Ovary (tissue), 9 donors: ENCODE measurements around the gene COASY. TPM values are rescaled to one million over a fixed set of nuclear protein-coding genes. Genes with fewer than 3 reads are reported as not detected.

Experiments
- DNase-seq, 5 donors: peaks; one replicate each; pipeline ENCODE4 v3.0.0-alpha.2; 2019 to 2020
- H3K27ac ChIP-seq, 2 donors: fragments of 200-600 bp; one replicate each; pipeline versions ENCODE4 v1.5.1 to v1.8.0; 2019 to 2022
- H3K27me3 ChIP-seq: fragments of 200-600 bp; one replicate; pipeline ENCODE4 v1.8.0; 2022
- H3K36me3 ChIP-seq: fragments of 200-600 bp; sonication (generic); one replicate; pipeline ENCODE4 v1.5.1; 2019
- H3K4me1 ChIP-seq: one replicate; pipeline ENCODE4 v1.8.1; 2013; ENCODE audit warnings: mild to moderate bottlenecking, moderate library complexity; ENCODE audit not compliant: insufficient read depth
- H3K4me3 ChIP-seq: fragments of 200-600 bp; sonication (generic); one replicate; pipeline ENCODE4 v1.5.1; 2017
- H3K9me3 ChIP-seq, 2 donors: fragments of 200-600 bp in 1 of 2; sonication (generic) in 1 of 2; one replicate each; pipeline versions ENCODE4 v1.5.1 to v1.8.1; 2013 to 2019; ENCODE audit warnings: mild to moderate bottlenecking in 1 of 2, moderate library complexity in 1 of 2
- EP300 ChIP-seq: sonication (generic); formaldehyde crosslinking; IDR thresholded peaks from one replicate; pipeline ENCODE4 v1.6.1; 2017; ENCODE audit warnings: antibody characterized with exemption
- POLR2A ChIP-seq: fragments of 450-650 bp; IDR thresholded peaks from one replicate; pipeline ENCODE4 v1.6.1; 2017; ENCODE audit warnings: antibody characterized with exemption, mild to moderate bottlenecking, moderate library complexity
- WGBS, 3 donors: extraction: QIAGEN DNeasy Blood & Tissue Kit in 1 of 3; methylation state at CpG; one replicate each; pipeline versions ENCODE4 v1.1.5 to v1.1.7; 2013 to 2017; 5-methylcytosine and 5-hydroxymethylcytosine counted together
- intact Hi-C, 4 donors: fragments of 100-400 bp; cut with DNase I; formaldehyde crosslinking; loops; one replicate each; pipeline versions ENCODE4 v1.11.0 to v1.15.1; 2022 to 2023
- microRNA-seq, 3 donors: library from miRNA; unstranded; fragments of <30 nt; microRNA quantifications; one replicate each; pipeline versions ENCODE4 to v1.2.0, GENCODE V29; 2019 to 2020
- polyA plus RNA-seq, 2 donors: library from polyadenylated mRNA; stranded (reverse); fragments of 200-250 nt in 1 of 2; fragments of 350-450 nt in 1 of 2; fragmentation: Illumina TruSeq in 1 of 2; extraction: RNeasy Lipid Tissue Mini Kit (QIAGEN cat#74804) in 1 of 2; gene quantifications; one replicate each; pipeline ENCODE4 v1.2.3, GENCODE V29; 2013 to 2014
- total RNA-seq, 7 donors: library from RNA; depleted of rRNA in 2 of 7; stranded (reverse); fragments of >200 nt in 2 of 7; fragmentation: NEBNext Ultra II Directional in 3 of 7; extraction: Animal tissue kit (Norgen Biotek cat#: 25700) in 3 of 7; gene quantifications; one replicate each; pipeline versions ENCODE4 v1.1.0 to v1.2.4, GENCODE V29; 2016 to 2023
- TF ChIP-seq, protein P1 (sequence below), 3 donors: fragments of 450-650 bp in 2 of 3; fragments of 200-600 bp in 1 of 3; IDR thresholded peaks; one replicate each; pipeline versions ENCODE4 v1.5.1 to v1.8.0; 2016 to 2022; ENCODE audit warnings: antibody characterized with exemption in 3 of 3, mild to moderate bottlenecking in 1 of 3
- donor health status: DM: no; HTN: no; CAD: no; lungs with moderate emphysema.
- donor health status: DM: no; HTN: no; CAD: no.
- donor health status: Bipolar disorder and iron deficiency.
- donor health status: DM: yes; HTN: yes; CAD: no.
- donor health status: DM: no; HTN: no; CAD: no.
- donor health status: DM: yes; HTN: yes; CAD: no.

The COASY gene
- total and polyA plus RNA-seq, 9 donors, result 13.8 to 51.2 (median 40.8) TPM

- no peak overlapping the region for H3K4me3 ChIP-seq
- no peaks in the 10 kb centered on the region for H3K36me3 ChIP-seq
- peaks cover 7% of the 10 kb centered on the region for H3K4me1 ChIP-seq
- intact Hi-C loops, result no loop called here
- no peak for TF ChIP-seq EP300
- TF ChIP-seq, protein P1, sequence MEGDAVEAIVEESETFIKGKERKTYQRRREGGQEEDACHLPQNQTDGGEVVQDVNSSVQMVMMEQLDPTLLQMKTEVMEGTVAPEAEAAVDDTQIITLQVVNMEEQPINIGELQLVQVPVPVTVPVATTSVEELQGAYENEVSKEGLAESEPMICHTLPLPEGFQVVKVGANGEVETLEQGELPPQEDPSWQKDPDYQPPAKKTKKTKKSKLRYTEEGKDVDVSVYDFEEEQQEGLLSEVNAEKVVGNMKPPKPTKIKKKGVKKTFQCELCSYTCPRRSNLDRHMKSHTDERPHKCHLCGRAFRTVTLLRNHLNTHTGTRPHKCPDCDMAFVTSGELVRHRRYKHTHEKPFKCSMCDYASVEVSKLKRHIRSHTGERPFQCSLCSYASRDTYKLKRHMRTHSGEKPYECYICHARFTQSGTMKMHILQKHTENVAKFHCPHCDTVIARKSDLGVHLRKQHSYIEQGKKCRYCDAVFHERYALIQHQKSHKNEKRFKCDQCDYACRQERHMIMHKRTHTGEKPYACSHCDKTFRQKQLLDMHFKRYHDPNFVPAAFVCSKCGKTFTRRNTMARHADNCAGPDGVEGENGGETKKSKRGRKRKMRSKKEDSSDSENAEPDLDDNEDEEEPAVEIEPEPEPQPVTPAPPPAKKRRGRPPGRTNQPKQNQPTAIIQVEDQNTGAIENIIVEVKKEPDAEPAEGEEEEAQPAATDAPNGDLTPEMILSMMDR (IDR thresholded peaks at IDR 0.05), result no peak
- TF ChIP-seq POLR2A, result no peak
- no peaks in the 10 kb centered on the region for H3K27me3 ChIP-seq
- DNase-seq, result no peak
- H3K9me3 ChIP-seq, result no peaks in the 10 kb centered on the region
- 95% methylated on average over 17 of the region's 17 CpGs for WGBS, 3 donors
- H3K27ac ChIP-seq, result no peak overlapping the region
These were observed 51.8 kb downstream of the COASY start for GRCh38 chr17:42613699-42614295.

Small RNA genes within 50 kb of the gene (microRNA-seq; reads per million reads assigned to microRNA genes)
- 1.9 to 7.2 (median 2.0) reads per million in 3 donors for gene MIR5010

Other genes with a start within 250 kb of the COASY start
- 100 to 1,000 TPM; 118 to 301 (median 207) TPM for gene STAT3, start 173.7 kb upstream of the COASY start, total RNA-seq
- gene STAT3, start 173.7 kb upstream of the COASY start, polyA plus RNA-seq, result 100 to 1,000 TPM in 1 of 2 donors, 10 to 100 TPM in 1; 58.3 to 129 TPM
- 100 to 1,000 TPM; 122 to 407 (median 281) TPM for gene CAVIN1, start 138.9 kb upstream of the COASY start, total RNA-seq
- 100 to 1,000 TPM; 226 to 253 TPM for gene CAVIN1, start 138.9 kb upstream of the COASY start, polyA plus RNA-seq
- 10 to 100 TPM; 47.6 to 94.1 (median 74.1) TPM for gene ATP6V0A1, start 103.3 kb upstream of the COASY start, total RNA-seq
- 100 to 1,000 TPM in 1 of 2 donors, 10 to 100 TPM in 1; 36.3 to 118 TPM for gene ATP6V0A1, start 103.3 kb upstream of the COASY start, polyA plus RNA-seq
- 10 to 100 TPM; 28.5 to 49.6 (median 40.0) TPM for gene NAGLU, start 25.9 kb upstream of the COASY start, total RNA-seq
- gene NAGLU, start 25.9 kb upstream of the COASY start, polyA plus RNA-seq, result 10 to 100 TPM in 1 of 2 donors, 1 to 10 TPM in 1; 9.7 to 49.1 TPM
- gene HSD17B1, start 9.2 kb upstream of the COASY start, total RNA-seq, result 10 to 100 TPM in 1 of 7 donors, 1 to 10 TPM in 6; 4.3 to 16.7 (median 6.5) TPM
- 10 to 100 TPM in 1 of 2 donors, 1 to 10 TPM in 1; 2.1 to 18.1 TPM for gene HSD17B1, start 9.2 kb upstream of the COASY start, polyA plus RNA-seq
- gene MLX, start 5.0 kb downstream of the COASY start, total RNA-seq, result 10 to 100 TPM; 16.5 to 37.0 (median 24.4) TPM
- 10 to 100 TPM; 24.3 to 50.8 TPM for gene MLX, start 5.0 kb downstream of the COASY start, polyA plus RNA-seq
- gene PSMC3IP, start 15.6 kb downstream of the COASY start, total RNA-seq, result 1 to 10 TPM; 1.4 to 5.3 (median 3.8) TPM
- 1 to 10 TPM; 7.2 to 7.5 TPM for gene PSMC3IP, start 15.6 kb downstream of the COASY start, polyA plus RNA-seq
- gene RETREG3, start 47.2 kb downstream of the COASY start, total RNA-seq, result 10 to 100 TPM; 39.3 to 63.0 (median 46.4) TPM
- 10 to 100 TPM; 25.8 to 37.3 TPM for gene RETREG3, start 47.2 kb downstream of the COASY start, polyA plus RNA-seq
- 10 to 100 TPM; 12.8 to 41.2 (median 25.6) TPM for gene TUBG1, start 47.5 kb downstream of the COASY start, total RNA-seq
- 10 to 100 TPM; 11.3 to 14.3 TPM for gene TUBG1, start 47.5 kb downstream of the COASY start, polyA plus RNA-seq
- gene TUBG2, start 97.1 kb downstream of the COASY start, total RNA-seq, result 10 to 100 TPM; 19.4 to 30.0 (median 23.2) TPM
- 10 to 100 TPM; 20.9 to 21.5 TPM for gene TUBG2, start 97.1 kb downstream of the COASY start, polyA plus RNA-seq
- gene PLEKHH3, start 114.8 kb downstream of the COASY start, total RNA-seq, result 10 to 100 TPM; 23.6 to 81.6 (median 58.4) TPM
- 10 to 100 TPM in 1 of 2 donors, 1 to 10 TPM in 1; 2.1 to 30.9 TPM for gene PLEKHH3, start 114.8 kb downstream of the COASY start, polyA plus RNA-seq
- gene CCR10, start 119.7 kb downstream of the COASY start, total RNA-seq, result 1 to 10 TPM; 1.5 to 6.8 (median 3.7) TPM
- 1 to 10 TPM in 1 of 2 donors, under 1 TPM in 1; 0.15 to 2.7 TPM for gene CCR10, start 119.7 kb downstream of the COASY start, polyA plus RNA-seq
- 10 to 100 TPM in 5 of 7 donors, 1 to 10 TPM in 2; 3.7 to 41.4 (median 15.5) TPM for gene CNTNAP1, start 120.4 kb downstream of the COASY start, total RNA-seq
- 1 to 10 TPM; 7.0 to 7.5 TPM for gene CNTNAP1, start 120.4 kb downstream of the COASY start, polyA plus RNA-seq
- gene EZH1, start 182.9 kb downstream of the COASY start, total RNA-seq, result 10 to 100 TPM; 32.9 to 83.4 (median 67.8) TPM
- gene EZH1, start 182.9 kb downstream of the COASY start, polyA plus RNA-seq, result 10 to 100 TPM; 45.1 to 95.2 TPM
- 10 to 100 TPM in 6 of 7 donors, 1 to 10 TPM in 1; 4.4 to 53.7 (median 19.6) TPM for gene RAMP2, start 199.1 kb downstream of the COASY start, total RNA-seq
- gene RAMP2, start 199.1 kb downstream of the COASY start, polyA plus RNA-seq, result 10 to 100 TPM; 39.6 to 98.5 TPM
- gene VPS25, start 211.3 kb downstream of the COASY start, total RNA-seq, result 10 to 100 TPM; 33.7 to 49.1 (median 35.8) TPM
- 10 to 100 TPM; 49.0 to 56.5 TPM for gene VPS25, start 211.3 kb downstream of the COASY start, polyA plus RNA-seq
- gene WNK4, start 218.5 kb downstream of the COASY start, total RNA-seq, result 10 to 100 TPM in 1 of 7 donors, 1 to 10 TPM in 6; 1.5 to 11.9 (median 3.4) TPM
- gene WNK4, start 218.5 kb downstream of the COASY start, polyA plus RNA-seq, result 1 to 10 TPM; 1.1 to 1.5 TPM
- gene COA3, start 236.6 kb downstream of the COASY start, total RNA-seq, result 10 to 100 TPM; 49.1 to 78.2 (median 62.9) TPM
- 10 to 100 TPM; 77.6 to 80.0 TPM for gene COA3, start 236.6 kb downstream of the COASY start, polyA plus RNA-seq
- gene CNTD1, start 236.7 kb downstream of the COASY start, total RNA-seq, result under 1 TPM in 5 of 7 donors, not detected in 2; 0.30 to 0.79 (median 0.33) TPM
- under 1 TPM; 0.22 to 0.36 TPM for gene CNTD1, start 236.7 kb downstream of the COASY start, polyA plus RNA-seq